Thoracic aorta (tissue), 2 donors: ENCODE results near the gene FZD4. TPM values are rescaled to one million over a fixed set of nuclear protein-coding genes. Genes with fewer than 3 reads are reported as not detected.
"Not testable (repeated sequence)": the region's sequence is repeated elsewhere in the genome, so short reads cannot be mapped to it uniquely, and the experiment has no call there.

Experiments
- ATAC-seq: fragments of 150-250 bp; one replicate; pipeline ENCODE4 v1.8.0; 2017; ENCODE audit warnings: low read depth; ENCODE audit not compliant: insufficient number of reproducible peaks, low FRiP score
- DNase-seq: peaks from one replicate; pipeline ENCODE4 v3.0.0-alpha.2; 2020; ENCODE audit warnings: low spot score
- H3K27ac ChIP-seq, 2 donors: fragments of 200-600 bp; sonication (generic); 1 replicate in 1 of 2; 2 replicates in 1 of 2; pipeline ENCODE4 v1.5.1; 2016; ENCODE audit warnings: mild to moderate bottlenecking in 2 of 2, moderate library complexity in 2 of 2
- H3K27me3 ChIP-seq: fragments of 200-600 bp; sonication (generic); replicated peaks from 2 replicates; pipeline ENCODE4 v1.6.0; 2016; ENCODE audit warnings: mild to moderate bottlenecking; ENCODE audit not compliant: insufficient read depth
- H3K36me3 ChIP-seq: fragments of 200-600 bp; sonication (generic); one replicate; pipeline ENCODE4 v1.5.1; 2016
- H3K4me1 ChIP-seq, 2 donors: fragments of 200-600 bp; sonication (generic); 1 replicate in 1 of 2; 2 replicates in 1 of 2; pipeline versions ENCODE4 v1.5.1 to v1.6.0; 2016; ENCODE audit warnings: low read depth in 2 of 2, mild to moderate bottlenecking in 1 of 2; ENCODE audit not compliant: control insufficient read depth in 1 of 2
- H3K4me3 ChIP-seq: fragments of 200-600 bp; sonication (generic); 2 replicates; pipeline ENCODE4 v1.5.1; 2016; ENCODE audit warnings: mild to moderate bottlenecking
- H3K9me3 ChIP-seq: fragments of 200-600 bp; sonication (generic); 2 replicates; pipeline ENCODE4 v1.5.1; 2016
- CTCF ChIP-seq: fragments of 200-600 bp; sonication (generic); IDR thresholded peaks from one replicate; pipeline ENCODE4 v1.5.1; 2019; ENCODE audit warnings: antibody characterized with exemption
- total RNA-seq, 2 donors: library from RNA; depleted of rRNA; stranded (reverse); fragments of >200 nt; gene quantifications; one replicate each; pipeline versions ENCODE4 v1.1.0 to v1.2.3, GENCODE V29; 2016

Gene FZD4
- total RNA-seq, 2 donors from 2014 or later = 75.2 to 104 TPM

GRCh38 chr11:86977441-86978050 is 22.4 kb upstream of the FZD4 start:
- no peak for DNase-seq
- no peak for TF ChIP-seq CTCF
- Histone ChIP-seq H3K4me3 (no peak overlapping the region), H3K27ac (peak overlapping the region in 1 of 2 donors; percentile 22), H3K9me3 (peaks cover 2% of the 10 kb centered on the region), H3K27me3 (no peaks in the 10 kb centered on the region), H3K4me1 (peaks cover 5 to 31% of the 10 kb centered on the region in 2 donors), H3K36me3 (no peaks in the 10 kb centered on the region)
- ATAC-seq = no peak

GRCh38 chr11:86972734-86973133 is 17.5 kb upstream of the FZD4 start:
- TF ChIP-seq CTCF = no peak
- Histone ChIP-seq H3K4me1 (peaks cover 0 to 17% of the 10 kb centered on the region in 2 donors), H3K36me3 (no peaks in the 10 kb centered on the region), H3K27ac (no peak overlapping the region), H3K9me3 (peaks cover 3% of the 10 kb centered on the region), H3K4me3 (no peak overlapping the region), H3K27me3 (no peaks in the 10 kb centered on the region)
- DNase-seq (no peak), ATAC-seq (no peak)

GRCh38 chr11:86969258-86969657 is 14.1 kb upstream of the FZD4 start:
- no peak for ATAC-seq
- no peak for DNase-seq
- TF ChIP-seq CTCF = no peak
- H3K4me3 ChIP-seq = no peak overlapping the region
- no peak overlapping the region for H3K27ac ChIP-seq
- H3K36me3 ChIP-seq = no peaks in the 10 kb centered on the region
- H3K4me1 ChIP-seq = no peaks in the 10 kb centered on the region
- no peaks in the 10 kb centered on the region for H3K27me3 ChIP-seq
- H3K9me3 ChIP-seq = peaks cover 3% of the 10 kb centered on the region

- not testable (repeated sequence) for H3K36me3 ChIP-seq, ATAC-seq, H3K9me3 ChIP-seq, H3K4me3 ChIP-seq, H3K27ac ChIP-seq, H3K27me3 ChIP-seq, H3K4me1 ChIP-seq, DNase-seq
These were observed 12.4 kb upstream of the FZD4 start for GRCh38 chr11:86967601-86968000.

- no peaks in the 10 kb centered on the region for H3K9me3 ChIP-seq
- peaks cover 2 to 13% of the 10 kb centered on the region in 2 donors for H3K4me1 ChIP-seq
- no peak for ATAC-seq
- no peak for TF ChIP-seq CTCF
- H3K27me3 ChIP-seq = no peaks in the 10 kb centered on the region
- H3K36me3 ChIP-seq = no peaks in the 10 kb centered on the region
- no peak overlapping the region for H3K4me3 ChIP-seq
- no peak for DNase-seq
- H3K27ac ChIP-seq = no peak overlapping the region
These were observed 2.9 kb upstream of the FZD4 start for GRCh38 chr11:86957976-86958646.

GRCh38 chr11:86956905-86957195 is 1.7 kb upstream of the FZD4 start:
- DNase-seq = no peak
- no peak for ATAC-seq
- Histone ChIP-seq H3K27ac (peak overlapping the region; percentile 86 to 93), H3K9me3 (no peaks in the 10 kb centered on the region), H3K27me3 (no peaks in the 10 kb centered on the region), H3K4me1 (peaks cover 6 to 18% of the 10 kb centered on the region in 2 donors), H3K36me3 (no peaks in the 10 kb centered on the region), H3K4me3 (peak overlapping the region; percentile 94)
- TF ChIP-seq CTCF = no peak
